ENCODE measurements around the gene ABLIM1. TPM values are rescaled to one million over a fixed set of nuclear protein-coding genes. Genes with fewer than 3 reads are reported as not detected.

Gene ABLIM1
- total RNA-seq, 2 experiments from 2014 or later: 119 to 128 TPM

GRCh38 chr10:114500643-114501042, 157.4 kb downstream of the ABLIM1 start:
- intact Hi-C loops (cut with micrococcal nuclease): no loop called here
- Mint-ChIP-seq H3K27me3 (no peaks in the 10 kb centered on the region), H3K4me1 (ENCODE audit: low read depth) (peaks cover 90% of the 10 kb centered on the region), H3K36me3 (peaks cover 18% of the 10 kb centered on the region), H3K4me3 (no peak overlapping the region), H3K27ac (peak overlapping the region; percentile 89), H3K9me3 (no peaks in the 10 kb centered on the region)
- ChIA-PET CTCF (interaction anchor here (0.9 to 3.9 kb wide), 8 partner anchors 9 to 49 kb away, joined by 3 to 28 read pairs (median 5); no protein-coding TSS in a partner anchor), POLR2A (interaction anchor here (1.4 to 3.9 kb wide), 4 partner anchors 13 to 37 kb away, joined by 3 to 47 read pairs (median 10); no protein-coding TSS in a partner anchor)
- DNase-seq: no peak

- H3K27ac Mint-ChIP-seq: peak overlapping the region; percentile 89
- peak; percentile 92 for DNase-seq
- POLR2A ChIA-PET: interaction anchor here (0.9 to 3.9 kb wide), 6 partner anchors 12 to 45 kb away, joined by 3 to 47 read pairs (median 10); no protein-coding TSS in a partner anchor
- peaks cover 89% of the 10 kb centered on the region for H3K4me1 Mint-ChIP-seq (ENCODE audit: low read depth)
- peak overlapping the region; percentile 63 for H3K4me3 Mint-ChIP-seq
- H3K27me3 Mint-ChIP-seq: no peaks in the 10 kb centered on the region
- CTCF ChIA-PET: interaction anchor here (0.6 to 3.9 kb wide), 8 partner anchors 9 to 50 kb away, joined by 3 to 28 read pairs (median 6); no protein-coding TSS in a partner anchor
- peaks cover 25% of the 10 kb centered on the region for H3K36me3 Mint-ChIP-seq
- intact Hi-C loops (cut with micrococcal nuclease): loop anchor here (1.0 to 5.0 kb wide), 8 partner anchors 12 to 538 kb away; partner anchors contain the start of gene CCDC186
- no peaks in the 10 kb centered on the region for H3K9me3 Mint-ChIP-seq
Measured at GRCh38 chr10:114499630-114500190, 158.4 kb downstream of the ABLIM1 start.

GRCh38 chr10:114499116-114499515, 159.0 kb downstream of the ABLIM1 start:
- POLR2A ChIA-PET: interaction anchor here (0.9 to 3.9 kb wide), 6 partner anchors 11 to 45 kb away, joined by 3 to 47 read pairs (median 10); no protein-coding TSS in a partner anchor

GRCh38 chr10:114498413-114499111, 159.5 kb downstream of the ABLIM1 start:
- CTCF ChIA-PET: interaction anchor here (0.6 to 3.9 kb wide), 9 partner anchors 8 to 44 kb away, joined by 4 to 28 read pairs (median 5); no protein-coding TSS in a partner anchor
- H3K4me3 Mint-ChIP-seq: peak overlapping the region; percentile 63
- no peak for DNase-seq
- no peaks in the 10 kb centered on the region for H3K27me3 Mint-ChIP-seq
- intact Hi-C loops (cut with micrococcal nuclease): loop anchor here (1.0 to 5.0 kb wide), 8 partner anchors 11 to 537 kb away; partner anchors contain the start of gene CCDC186
- POLR2A ChIA-PET: interaction anchor here (1.1 to 3.9 kb wide), 4 partner anchors 11 to 46 kb away, joined by 6 to 47 read pairs (median 12); no protein-coding TSS in a partner anchor
- peaks cover 88% of the 10 kb centered on the region for H3K4me1 Mint-ChIP-seq (ENCODE audit: low read depth)
- no peaks in the 10 kb centered on the region for H3K9me3 Mint-ChIP-seq
- peak overlapping the region; percentile 89 for H3K27ac Mint-ChIP-seq
- peaks cover 24% of the 10 kb centered on the region for H3K36me3 Mint-ChIP-seq

More at GRCh38 chr10:114499116-114499515, 159.0 kb downstream of the ABLIM1 start:
- Mint-ChIP-seq H3K9me3 (no peaks in the 10 kb centered on the region), H3K4me3 (peak overlapping the region; percentile 63), H3K27ac (peak overlapping the region; percentile 89), H3K27me3 (no peaks in the 10 kb centered on the region), H3K36me3 (peaks cover 26% of the 10 kb centered on the region), H3K4me1 (ENCODE audit: low read depth) (peaks cover 89% of the 10 kb centered on the region)
- no peak for DNase-seq
- CTCF ChIA-PET: interaction anchor here (0.6 to 3.9 kb wide), 10 partner anchors 9 to 50 kb away, joined by 4 to 28 read pairs (median 5); no protein-coding TSS in a partner anchor
- intact Hi-C loops (cut with micrococcal nuclease): loop anchor here (1.0 to 5.0 kb wide), 8 partner anchors 12 to 538 kb away; partner anchors contain the start of gene CCDC186

- POLR2A ChIA-PET: interaction anchor here (1.2 kb wide), 1 partner anchor 31 kb away, joined by 4 read pairs; no protein-coding TSS in a partner anchor
- Mint-ChIP-seq H3K36me3 (peaks cover 28% of the 10 kb centered on the region), H3K27ac (peak overlapping the region; percentile 24), H3K4me3 (no peak overlapping the region), H3K4me1 (ENCODE audit: low read depth) (peaks cover 84% of the 10 kb centered on the region), H3K9me3 (no peaks in the 10 kb centered on the region), H3K27me3 (no peaks in the 10 kb centered on the region)
- intact Hi-C loops (cut with micrococcal nuclease): loop anchor here (5.0 kb wide), 1 partner anchor 323 kb away; the partner anchor contains the start of gene CCDC186
- CTCF ChIA-PET: no interaction called here
- DNase-seq: no peak
Measured at GRCh38 chr10:114495303-114495702, 162.8 kb downstream of the ABLIM1 start.

- Mint-ChIP-seq H3K27me3 (no peaks in the 10 kb centered on the region), H3K4me1 (ENCODE audit: low read depth) (peaks cover 77% of the 10 kb centered on the region), H3K4me3 (peak overlapping the region; percentile 10), H3K36me3 (peaks cover 36% of the 10 kb centered on the region), H3K27ac (peak overlapping the region; percentile 84), H3K9me3 (no peaks in the 10 kb centered on the region)
- ChIA-PET POLR2A (interaction anchor here (1.3 to 2.4 kb wide), 2 partner anchors 34 to 49 kb away, joined by 4 to 10 read pairs; no protein-coding TSS in a partner anchor), CTCF (interaction anchor here (0.9 to 12.6 kb wide), 4 partner anchors 8 to 38 kb away, joined by 3 to 112 read pairs (median 4); no protein-coding TSS in a partner anchor)
- peak; percentile 55 for DNase-seq
- intact Hi-C loops (cut with micrococcal nuclease): loop anchor here (2.0 kb wide), 1 partner anchor 122 kb away; no protein-coding TSS in a partner anchor
Measured at GRCh38 chr10:114492351-114493037, 165.6 kb downstream of the ABLIM1 start.

GRCh38 chr10:114491933-114492332, 166.1 kb downstream of the ABLIM1 start:
- DNase-seq: no peak
- Mint-ChIP-seq H3K4me1 (ENCODE audit: low read depth) (peaks cover 79% of the 10 kb centered on the region), H3K9me3 (no peaks in the 10 kb centered on the region), H3K27ac (peak overlapping the region; percentile 84), H3K27me3 (no peaks in the 10 kb centered on the region), H3K36me3 (peaks cover 36% of the 10 kb centered on the region), H3K4me3 (no peak overlapping the region)
- ChIA-PET POLR2A (interaction anchor here (2.4 kb wide), 1 partner anchor 35 kb away, joined by 10 read pairs; no protein-coding TSS in a partner anchor), CTCF (interaction anchor here (0.9 to 12.6 kb wide), 4 partner anchors 9 to 38 kb away, joined by 3 to 112 read pairs (median 4); no protein-coding TSS in a partner anchor)
- intact Hi-C loops (cut with micrococcal nuclease): loop anchor here (2.0 kb wide), 1 partner anchor 123 kb away; no protein-coding TSS in a partner anchor

- POLR2A ChIA-PET: interaction anchor here (2.4 kb wide), 1 partner anchor 35 kb away, joined by 10 read pairs; no protein-coding TSS in a partner anchor
- H3K9me3 Mint-ChIP-seq: no peaks in the 10 kb centered on the region
- peak overlapping the region; percentile 84 for H3K27ac Mint-ChIP-seq
- intact Hi-C loops (cut with micrococcal nuclease): no loop called here
- H3K36me3 Mint-ChIP-seq: peaks cover 39% of the 10 kb centered on the region
- DNase-seq: no peak
- no peak overlapping the region for H3K4me3 Mint-ChIP-seq
- H3K27me3 Mint-ChIP-seq: no peaks in the 10 kb centered on the region
- H3K4me1 Mint-ChIP-seq (ENCODE audit: low read depth): peaks cover 80% of the 10 kb centered on the region
- CTCF ChIA-PET: interaction anchor here (1.1 to 12.6 kb wide), 3 partner anchors 10 to 39 kb away, joined by 3 to 112 read pairs (median 4); no protein-coding TSS in a partner anchor
Measured at GRCh38 chr10:114491419-114491818, 166.7 kb downstream of the ABLIM1 start.

GRCh38 chr10:114489521-114490310, 168.4 kb downstream of the ABLIM1 start:
- ChIA-PET POLR2A (interaction anchor here (0.7 to 3.8 kb wide), 2 partner anchors 37 to 52 kb away, joined by 3 to 17 read pairs; no protein-coding TSS in a partner anchor), CTCF (interaction anchor here (0.7 to 12.6 kb wide), 4 partner anchors 9 to 19 kb away, joined by 3 to 112 read pairs (median 16); no protein-coding TSS in a partner anchor)
- H3K36me3 Mint-ChIP-seq: peaks cover 38% of the 10 kb centered on the region
- H3K27ac Mint-ChIP-seq: peak overlapping the region; percentile 33
- peaks cover 75% of the 10 kb centered on the region for H3K4me1 Mint-ChIP-seq (ENCODE audit: low read depth)
- intact Hi-C loops (cut with micrococcal nuclease): no loop called here
- no peak overlapping the region for H3K4me3 Mint-ChIP-seq
- no peaks in the 10 kb centered on the region for H3K27me3 Mint-ChIP-seq
- DNase-seq: no peak
- H3K9me3 Mint-ChIP-seq: no peaks in the 10 kb centered on the region

GRCh38 chr10:114487815-114488536, 170.1 kb downstream of the ABLIM1 start:
- no peaks in the 10 kb centered on the region for H3K9me3 Mint-ChIP-seq
- H3K27ac Mint-ChIP-seq: peak overlapping the region; percentile 85
- H3K27me3 Mint-ChIP-seq: no peaks in the 10 kb centered on the region
- POLR2A ChIA-PET: interaction anchor here (1.0 to 3.8 kb wide), 4 partner anchors 11 to 53 kb away, joined by 4 to 17 read pairs (median 8); no protein-coding TSS in a partner anchor
- H3K4me3 Mint-ChIP-seq: no peak overlapping the region
- no peak for DNase-seq
- H3K36me3 Mint-ChIP-seq: peaks cover 41% of the 10 kb centered on the region
- CTCF ChIA-PET: interaction anchor here (0.7 to 12.6 kb wide), 10 partner anchors 9 to 368 kb away, joined by 3 to 112 read pairs (median 5); no protein-coding TSS in a partner anchor
- peaks cover 61% of the 10 kb centered on the region for H3K4me1 Mint-ChIP-seq (ENCODE audit: low read depth)
- intact Hi-C loops (cut with micrococcal nuclease): loop anchor here (1.0 to 2.0 kb wide), 4 partner anchors 11 to 53 kb away; no protein-coding TSS in a partner anchor
